ENCODE data around the gene PMS1. TPM values are rescaled to one million over a fixed set of nuclear protein-coding genes. Genes with fewer than 3 reads are reported as not detected.

Gene PMS1
- 47.7 TPM for total RNA-seq

GRCh38 chr2:189783927-189784867 lies at the start of gene PMS1, which contains the start of gene ORMDL1:
Gene PMS1, plus strand, starts transcription at chr2:189784450. Its CDS starts 7,360 bp downstream, at chr2:189791810.
Gene ORMDL1, minus strand, starts transcription at chr2:189784339. Its CDS starts 1,744 bp downstream, at chr2:189782595.

GRCh38 chr2:189762551-189763298 lies 21.5 kb upstream of the PMS1 start, which contains the start of gene OSGEPL1:
Gene OSGEPL1, minus strand, starts transcription at chr2:189762792. Its CDS starts 1,152 bp downstream, at chr2:189761640.

Other genes starting within 250 kb of the PMS1 start
- gene SLC40A1, start 203.7 kb upstream of the PMS1 start, total RNA-seq: 129 TPM
- 103 TPM for gene ASNSD1, start 123.0 kb upstream of the PMS1 start, total RNA-seq
- 37.9 TPM for gene ANKAR, start 109.8 kb upstream of the PMS1 start, total RNA-seq
- 29.6 TPM for gene OSGEPL1, start 21.7 kb upstream of the PMS1 start, total RNA-seq
- 175 TPM for gene ORMDL1, start 111 bp upstream of the PMS1 start, total RNA-seq